Anterior cingulate cortex (tissue), 58 donors: ENCODE results near the gene SSR4.

Experiments
- DNase-seq, 58 donors: peaks; one replicate each; lab custom pipeline; 2025; lab: John Stamatoyannopoulos, UW

The SSR4 gene

GRCh38 chrX:153768311-153769157 is 25.9 kb upstream of the SSR4 start:
- no peak for DNase-seq

DNA sequence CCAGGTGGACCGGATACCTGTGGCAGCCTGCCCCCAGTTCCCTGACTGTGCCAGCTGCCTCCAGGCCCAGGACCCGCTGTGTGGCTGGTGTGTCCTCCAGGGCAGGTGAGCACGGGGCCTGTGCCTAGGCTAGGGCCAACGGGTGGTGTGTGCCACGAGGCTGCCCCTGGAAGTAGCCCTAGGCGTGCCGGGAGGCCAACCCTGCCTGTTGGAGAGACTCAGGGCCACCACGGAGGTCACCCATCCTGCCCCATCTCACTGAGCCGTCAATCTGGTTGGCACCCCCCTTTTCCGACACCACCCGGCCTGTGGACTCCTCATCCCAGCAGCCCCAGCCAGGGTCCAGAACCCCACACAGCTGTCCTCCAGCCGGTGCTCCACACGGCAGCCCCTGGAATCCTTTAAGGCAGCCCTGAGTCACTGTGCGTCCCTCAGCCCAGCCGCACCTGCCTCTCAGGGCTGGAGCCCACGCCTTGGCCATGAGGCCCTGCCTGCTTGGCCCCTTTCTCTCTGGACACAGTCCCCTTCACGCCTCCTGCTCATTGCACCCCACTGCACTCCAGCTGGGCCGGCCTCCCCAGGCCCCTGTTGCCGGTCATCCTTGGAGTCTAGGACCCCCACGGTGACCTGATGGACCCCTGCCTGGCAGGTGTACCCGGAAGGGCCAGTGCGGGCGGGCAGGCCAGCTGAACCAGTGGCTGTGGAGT is 25.2 kb upstream of the SSR4 start:
- DNase-seq: no peak

DNA sequence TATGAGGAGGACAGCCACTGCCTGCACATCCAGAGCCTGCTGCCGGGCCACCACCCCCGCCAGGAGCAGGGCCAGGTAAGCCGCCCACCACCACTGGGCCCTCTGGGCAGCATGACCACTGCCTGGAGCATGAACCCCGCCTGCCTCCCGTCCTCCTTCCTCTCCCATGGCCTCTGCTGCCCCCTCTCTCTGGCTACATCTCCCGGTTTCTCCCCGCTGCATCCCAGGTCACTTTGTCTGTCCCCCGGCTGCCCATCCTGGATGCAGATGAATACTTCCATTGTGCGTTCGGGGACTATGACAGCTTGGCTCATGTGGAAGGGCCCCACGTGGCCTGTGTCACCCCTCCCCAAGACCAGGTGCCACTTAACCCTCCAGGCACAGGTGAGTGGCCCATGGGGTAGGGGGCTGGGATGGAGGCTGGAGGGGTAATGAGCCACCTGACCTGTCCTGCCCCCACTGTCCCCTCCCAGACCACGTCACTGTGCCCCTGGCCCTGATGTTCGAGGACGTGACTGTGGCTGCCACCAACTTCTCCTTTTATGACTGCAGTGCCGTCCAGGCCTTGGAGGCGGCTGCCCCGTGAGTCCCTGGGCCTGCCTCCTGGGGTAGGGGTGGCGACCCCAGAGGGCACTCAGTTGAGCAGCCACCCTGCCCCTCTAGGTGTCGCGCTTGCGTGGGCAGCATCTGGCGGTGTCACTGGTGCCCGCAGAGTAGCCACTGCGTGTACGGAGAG is 24.4 kb upstream of the SSR4 start:
- DNase-seq: peak in 5 of 58 donors; percentile 15 to 48 (median 37)

DNA sequence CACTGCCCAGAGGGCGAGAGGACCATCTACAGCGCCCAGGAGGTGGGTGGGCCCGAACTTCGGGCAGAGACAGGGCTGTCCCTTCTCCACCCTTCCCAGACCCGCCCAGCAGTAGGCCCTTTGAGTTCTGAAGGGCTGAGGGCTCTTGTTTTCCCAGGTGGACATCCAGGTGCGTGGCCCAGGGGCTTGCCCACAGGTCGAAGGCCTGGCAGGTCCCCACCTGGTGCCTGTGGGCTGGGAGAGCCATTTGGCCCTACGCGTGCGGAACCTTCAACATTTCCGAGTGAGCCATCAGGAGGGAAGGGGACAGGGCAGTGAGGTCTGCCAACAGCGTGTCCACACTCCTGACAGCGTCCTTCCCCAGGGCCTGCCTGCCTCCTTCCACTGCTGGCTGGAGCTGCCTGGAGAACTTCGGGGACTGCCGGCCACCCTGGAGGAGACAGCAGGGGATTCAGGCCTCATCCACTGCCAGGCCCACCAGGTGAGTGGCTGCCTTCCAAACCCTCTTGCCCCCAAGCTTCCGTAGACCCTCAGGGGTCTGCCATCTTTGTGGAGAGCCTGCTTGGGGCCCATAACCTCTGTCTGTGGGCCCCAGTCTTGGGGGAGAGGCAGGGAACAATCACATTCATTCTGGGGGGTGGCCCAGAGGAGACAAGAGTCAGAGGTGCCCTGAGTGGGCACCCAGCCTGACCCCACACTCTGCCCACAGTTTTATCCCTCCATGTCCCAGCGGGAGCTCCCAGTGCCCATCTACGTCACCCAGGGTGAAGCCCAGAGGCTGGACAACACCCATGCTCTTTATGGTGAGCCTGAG is 23.7 kb upstream of the SSR4 start:
- no peak for DNase-seq

- no peak for DNase-seq
Measured at GRCh38 chrX:153771415-153772315, 22.8 kb upstream of the SSR4 start.

GRCh38 chrX:153772316-153773217 is 21.9 kb upstream of the SSR4 start:
- no peak for DNase-seq

DNA sequence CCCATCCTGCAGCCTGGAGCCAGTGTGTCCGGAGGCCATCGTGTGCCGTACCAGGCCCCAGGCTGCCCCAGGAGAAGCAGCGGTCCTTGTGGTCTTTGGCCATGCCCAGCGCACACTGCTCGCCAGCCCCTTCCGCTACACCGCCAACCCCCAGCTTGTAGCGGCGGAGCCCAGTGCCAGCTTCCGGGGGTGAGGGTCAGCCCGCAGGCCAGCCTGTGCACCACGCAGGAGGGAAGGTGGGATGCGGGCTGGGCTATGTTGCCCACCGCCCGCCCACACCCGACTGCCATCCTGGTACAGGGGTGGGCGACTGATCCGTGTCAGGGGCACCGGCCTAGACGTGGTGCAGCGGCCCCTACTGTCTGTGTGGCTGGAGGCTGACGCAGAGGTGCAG is 21.3 kb upstream of the SSR4 start:
- DNase-seq: no peak

GRCh38 chrX:153773741-153774575 is 20.5 kb upstream of the SSR4 start:
- no peak for DNase-seq

GRCh38 chrX:153774576-153775292 is 19.7 kb upstream of the SSR4 start:
- no peak for DNase-seq

- DNase-seq: no peak
Measured at GRCh38 chrX:153775293-153776119, 19.0 kb upstream of the SSR4 start.

GRCh38 chrX:153776120-153776599 is 18.3 kb upstream of the SSR4 start:
- DNase-seq: no peak

DNA sequence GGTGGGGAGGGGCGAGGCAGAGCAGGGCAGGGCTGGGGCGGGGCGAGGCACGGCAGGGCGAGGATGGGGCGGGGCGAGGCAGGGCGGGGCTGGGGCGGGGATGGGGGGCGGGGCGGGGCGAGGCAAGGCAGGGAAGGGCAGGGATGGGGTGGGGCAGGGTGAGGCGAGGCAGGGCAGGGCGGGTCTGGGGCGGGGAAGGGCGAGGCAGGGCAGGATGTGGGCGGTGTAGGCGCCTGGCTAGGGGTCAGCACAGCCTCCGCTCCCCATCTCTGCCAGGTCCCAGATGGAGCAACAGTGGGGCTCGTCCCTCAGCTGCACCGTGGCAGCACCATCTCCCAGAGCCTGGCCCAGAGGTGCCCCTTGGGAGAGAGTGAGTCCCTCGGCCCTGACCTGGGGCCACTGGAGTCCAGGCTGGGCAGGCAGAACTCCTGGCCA is 17.8 kb upstream of the SSR4 start:
- no peak for DNase-seq

DNA sequence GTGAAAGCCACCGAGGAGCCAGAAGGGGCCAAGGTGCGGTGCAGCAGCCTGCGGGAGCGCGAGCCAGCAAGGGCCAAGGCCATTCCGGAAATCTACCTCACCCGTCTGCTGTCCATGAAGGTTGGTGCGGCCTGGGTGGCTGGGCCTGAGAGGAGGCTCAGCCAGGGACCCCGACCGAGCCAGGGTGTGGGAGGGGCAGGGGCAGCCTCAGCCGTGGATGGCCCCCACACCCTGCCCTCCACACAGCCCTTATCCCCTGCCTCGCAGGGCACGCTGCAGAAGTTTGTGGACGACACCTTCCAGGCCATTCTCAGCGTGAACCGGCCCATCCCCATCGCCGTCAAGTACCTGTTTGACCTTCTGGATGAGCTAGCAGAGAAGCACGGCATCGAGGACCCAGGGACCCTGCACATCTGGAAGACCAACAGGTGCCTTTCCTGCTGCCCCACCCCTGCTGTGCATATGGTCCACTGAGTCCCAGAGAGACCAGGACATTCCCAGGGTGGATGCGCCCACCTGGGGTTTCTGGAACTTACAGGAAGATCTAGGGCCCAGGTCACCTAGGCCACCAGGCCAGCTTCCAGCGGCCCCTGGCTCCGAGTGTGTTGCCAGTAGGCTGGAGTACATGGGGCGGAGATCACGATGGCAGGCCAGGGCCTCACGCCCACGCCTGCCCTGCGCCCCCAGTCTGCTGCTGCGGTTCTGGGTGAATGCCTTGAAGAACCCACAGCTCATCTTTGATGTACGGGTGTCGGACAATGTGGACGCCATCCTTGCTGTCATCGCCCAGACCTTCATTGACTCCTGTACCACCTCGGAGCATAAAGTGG is 17.0 kb upstream of the SSR4 start:
- DNase-seq: no peak

GRCh38 chrX:153778181-153778580 is 16.3 kb upstream of the SSR4 start:
- no peak for DNase-seq

GRCh38 chrX:153778684-153779101 is 15.8 kb upstream of the SSR4 start:
- DNase-seq: no peak
